ENCODE data around the gene DOCK8. TPM values are rescaled to one million over a fixed set of nuclear protein-coding genes. Genes with fewer than 3 reads are reported as not detected.
"Not testable (repeated sequence)": the region's sequence is repeated elsewhere in the genome, so short reads cannot be mapped to it uniquely, and the experiment has no call there.

Gene DOCK8
- polyA plus RNA-seq, 1 donor (not counting 4 experiments of a cell fraction or from before 2014, with no cell fraction given), result 1.5 TPM

- no peaks in the 10 kb centered on the region for H4K20me1 ChIP-seq (ENCODE audit: control insufficient read depth, extremely low read depth, insufficient read depth, low read length)
- no peak overlapping the region for H3K4me3 ChIP-seq (ENCODE audit: control insufficient read depth in 2 of 3, extremely low read depth in 1 of 3, insufficient read depth in 2 of 3, low read depth in 1 of 3, low read length in 3 of 3)
- H3K9me3 ChIP-seq (ENCODE audit: control insufficient read depth, low read depth, low read length), result no peaks in the 10 kb centered on the region
- H3K9me1 ChIP-seq (ENCODE audit: control insufficient read depth, extremely low read depth, insufficient read depth, low read length), result no peaks in the 10 kb centered on the region
- no peaks in the 10 kb centered on the region for H3K27me3 ChIP-seq (ENCODE audit: control insufficient read depth, extremely low read depth, insufficient read depth, low read length)
- H3K4me1 ChIP-seq (ENCODE audit: control insufficient read depth, extremely low read depth, insufficient read depth, low read length), result peaks cover 3% of the 10 kb centered on the region
- no peaks in the 10 kb centered on the region for H3K36me3 ChIP-seq (ENCODE audit: control insufficient read depth in 2 of 2, extremely low read depth in 1 of 2, insufficient read depth in 2 of 2, low read length in 2 of 2)
- TF ChIP-seq CTCF (optimal IDR thresholded peaks at IDR 0.05 in 1 of 3, IDR thresholded peaks at IDR 0.05 in 1 of 3, conservative IDR thresholded peaks at IDR 0.05 in 1 of 3; ENCODE audit: extremely low read depth in 1 of 3, insufficient read depth in 2 of 3, low read length in 3 of 3) (no peak), EZH2 (IDR thresholded peaks at IDR 0.05; ENCODE audit: low read length) (no peak)
- dilution Hi-C loops (cut with MboI; ENCODE audit: extremely low pct_ligation_motif_present, low sequenced_read_pairs), result no loop called here
- no peak overlapping the region for H3K4me2 ChIP-seq (ENCODE audit: control insufficient read depth, extremely low read depth, insufficient read depth, low read depth, low read length)
- no peak overlapping the region for H2AFZ ChIP-seq (ENCODE audit: control insufficient read depth, low read length)
- FAIRE-seq (no peak), DNase-seq (ENCODE audit: low read depth, low spot score) (no peak)
- H3K27ac ChIP-seq (ENCODE audit: control insufficient read depth, insufficient read depth, low read length), result no peak overlapping the region
- H3K9ac ChIP-seq (ENCODE audit: control insufficient read depth, extremely low read depth, insufficient read depth, low read length), result no peak overlapping the region
- no peaks in the 10 kb centered on the region for H3K79me2 ChIP-seq (ENCODE audit: control insufficient read depth, insufficient read depth, low read length)
These were observed 3.1 kb upstream of the DOCK8 start for GRCh38 chr9:211557-211956.

- no peaks in the 10 kb centered on the region for H3K36me3 ChIP-seq (ENCODE audit: control insufficient read depth in 2 of 2, extremely low read depth in 1 of 2, insufficient read depth in 2 of 2, low read length in 2 of 2)
- H3K27ac ChIP-seq (ENCODE audit: control insufficient read depth, insufficient read depth, low read length), result no peak overlapping the region
- no peak overlapping the region for H3K9ac ChIP-seq (ENCODE audit: control insufficient read depth, extremely low read depth, insufficient read depth, low read length)
- no peak overlapping the region for H2AFZ ChIP-seq (ENCODE audit: control insufficient read depth, low read length)
- no peak for FAIRE-seq
- peaks cover 3% of the 10 kb centered on the region for H3K4me1 ChIP-seq (ENCODE audit: control insufficient read depth, extremely low read depth, insufficient read depth, low read length)
- H3K27me3 ChIP-seq (ENCODE audit: control insufficient read depth, extremely low read depth, insufficient read depth, low read length), result no peaks in the 10 kb centered on the region
- dilution Hi-C loops (cut with MboI; ENCODE audit: extremely low pct_ligation_motif_present, low sequenced_read_pairs), result no loop called here
- no peak overlapping the region for H3K4me2 ChIP-seq (ENCODE audit: control insufficient read depth, extremely low read depth, insufficient read depth, low read depth, low read length)
- no peaks in the 10 kb centered on the region for H3K79me2 ChIP-seq (ENCODE audit: control insufficient read depth, insufficient read depth, low read length)
- no peaks in the 10 kb centered on the region for H3K9me1 ChIP-seq (ENCODE audit: control insufficient read depth, extremely low read depth, insufficient read depth, low read length)
- H4K20me1 ChIP-seq (ENCODE audit: control insufficient read depth, extremely low read depth, insufficient read depth, low read length), result no peaks in the 10 kb centered on the region
- H3K9me3 ChIP-seq (ENCODE audit: control insufficient read depth, low read depth, low read length), result no peaks in the 10 kb centered on the region
- no peak for TF ChIP-seq CTCF (optimal IDR thresholded peaks at IDR 0.05 in 1 of 3, IDR thresholded peaks at IDR 0.05 in 1 of 3, conservative IDR thresholded peaks at IDR 0.05 in 1 of 3; ENCODE audit: extremely low read depth in 1 of 3, insufficient read depth in 2 of 3, low read length in 3 of 3)
- no peak for TF ChIP-seq EZH2 (IDR thresholded peaks at IDR 0.05; ENCODE audit: low read length)
- DNase-seq (ENCODE audit: low read depth, low spot score), result no peak
- H3K4me3 ChIP-seq (ENCODE audit: control insufficient read depth in 2 of 3, extremely low read depth in 1 of 3, insufficient read depth in 2 of 3, low read depth in 1 of 3, low read length in 3 of 3), result no peak overlapping the region
These were observed 2.4 kb upstream of the DOCK8 start for GRCh38 chr9:212297-212696.

- H3K79me2 ChIP-seq (ENCODE audit: control insufficient read depth, insufficient read depth, low read length); H4K20me1 ChIP-seq (ENCODE audit: control insufficient read depth, extremely low read depth, insufficient read depth, low read length); H3K9me3 ChIP-seq (ENCODE audit: control insufficient read depth, low read depth, low read length); dilution Hi-C loops (cut with MboI; ENCODE audit: extremely low pct_ligation_motif_present, low sequenced_read_pairs); H3K27ac ChIP-seq (ENCODE audit: control insufficient read depth, insufficient read depth, low read length); DNase-seq (ENCODE audit: low read depth, low spot score); H3K36me3 ChIP-seq (ENCODE audit: control insufficient read depth in 2 of 2, extremely low read depth in 1 of 2, insufficient read depth in 2 of 2, low read length in 2 of 2); FAIRE-seq; H3K27me3 ChIP-seq (ENCODE audit: control insufficient read depth, extremely low read depth, insufficient read depth, low read length); H3K9me1 ChIP-seq (ENCODE audit: control insufficient read depth, extremely low read depth, insufficient read depth, low read length); H3K4me1 ChIP-seq (ENCODE audit: control insufficient read depth, extremely low read depth, insufficient read depth, low read length): not testable (repeated sequence)
- Histone ChIP-seq H3K9ac (ENCODE audit: control insufficient read depth, extremely low read depth, insufficient read depth, low read length) (peak overlapping the region; percentile 60), H2AFZ (ENCODE audit: control insufficient read depth, low read length) (peak overlapping the region; percentile 89), H3K4me3 (ENCODE audit: control insufficient read depth in 2 of 3, extremely low read depth in 1 of 3, insufficient read depth in 2 of 3, low read depth in 1 of 3, low read length in 3 of 3) (peak overlapping the region in 1 of 3 experiments; percentile 69), H3K4me2 (ENCODE audit: control insufficient read depth, extremely low read depth, insufficient read depth, low read depth, low read length) (peak overlapping the region; percentile 84)
These were observed 764 bp upstream of the DOCK8 start for GRCh38 chr9:213901-214300.
